HepG2 (cell line): ENCODE data around the gene PCNT. TPM values are rescaled to one million over a fixed set of nuclear protein-coding genes. Genes with fewer than 3 reads are reported as not detected.
A peak's percentile ranks its signal among the peaks of the same experiment; 100 is the strongest.

ENCODE experiments used
- ATAC-seq: fragments of 200-7000 bp; cut with Tn5 transposase; 3 replicates; pipeline ENCODE4 v1.9.1; 2020; ENCODE audit warnings: mild to moderate bottlenecking, moderate library complexity
- BruUV-seq: library from RNA; stranded (reverse); fragments of 400-500 nt; replicated peaks from 2 replicates; lab custom pipeline; 2021; lab: Mats Ljungman, UMichigan
- CTCF ChIA-PET: fragments of 300-600 bp; formaldehyde crosslinking; extraction: SDS; loops from one replicate; lab custom pipeline; 2021; ENCODE audit warnings: low total read pairs, inconsistent platforms, low intra/inter-chr PET ratio; lab: Yijun Ruan, JAX
- POLR2A ChIA-PET: fragments of 350-600 bp; sonication (Branson Sonifier 250); formaldehyde crosslinking; loops from one replicate; lab custom pipeline; 2020; ENCODE audit warnings: antibody characterized with exemption, inconsistent platforms; lab: Yijun Ruan, JAX
- DNase-seq: peaks from one replicate; pipeline ENCODE4 v3.0.0-alpha.2; 2015; ENCODE audit warnings: low spot score
- FAIRE-seq: peaks from 3 replicates; lab custom pipeline; 2011; peaks lifted over from hg19 to GRCh38; lab: Jason Lieb, UNC
- H2AFZ ChIP-seq: one replicate; pipeline ENCODE4 v1.6.1; 2011; ENCODE audit warnings: low read length, inconsistent platforms
- H3K27ac ChIP-seq: fragments of 300-600 bp; 3 replicates; pipeline ENCODE4 v1.8.0; 2011; ENCODE audit warnings: mixed run types, mild to moderate bottlenecking, mixed read lengths, low read length, inconsistent platforms; ENCODE audit not compliant: insufficient read depth; ENCODE audit errors: extremely low read length
- H3K27me3 ChIP-seq, 2 experiments: fragments of 200-600 bp in 1 of 2; 2 replicates in 1 of 2; 3 replicates in 1 of 2; pipeline versions ENCODE4 v1.6.0 to v1.8.0; 2011; ENCODE audit warnings: low read length in 2 of 2, mild to moderate bottlenecking in 2 of 2, moderate library complexity in 2 of 2, inconsistent platforms in 1 of 2; ENCODE audit not compliant: insufficient read depth in 2 of 2, control insufficient read depth in 1 of 2
- H3K36me3 ChIP-seq, 2 experiments: fragments of 200-600 bp in 1 of 2; replicated peaks in 1 of 2; 2 replicates in 1 of 2; 3 replicates in 1 of 2; pipeline versions ENCODE4 v1.5.1 to v1.8.0; 2011; ENCODE audit warnings: low read length in 2 of 2, inconsistent platforms in 1 of 2; ENCODE audit not compliant: insufficient read depth in 2 of 2, control insufficient read depth in 1 of 2
- H3K4me1 ChIP-seq: 2 replicates; pipeline ENCODE4 v1.5.1; 2012; ENCODE audit warnings: low read length, inconsistent platforms; ENCODE audit not compliant: insufficient read depth
- H3K4me2 ChIP-seq: 2 replicates; pipeline ENCODE4 v1.6.0; 2011; ENCODE audit warnings: low read depth, low read length, inconsistent platforms
- H3K4me3 ChIP-seq, 3 experiments: fragments of 200-600 bp in 1 of 3; sonication (generic), shearing (Covaris generic) in 1 of 3; replicated peaks in 1 of 3; 2 replicates each; pipeline ENCODE4 v1.5.1; 2011 to 2016; ENCODE audit warnings: low read length in 3 of 3, inconsistent platforms in 2 of 3, low read depth in 2 of 3, mild to moderate bottlenecking in 2 of 3, control low read depth in 1 of 3, mixed read lengths in 1 of 3; ENCODE audit not compliant: insufficient read depth in 1 of 3
- H3K79me2 ChIP-seq: one replicate; pipeline ENCODE4 v1.6.1; 2011; ENCODE audit warnings: low read length, inconsistent platforms; ENCODE audit not compliant: insufficient read depth
- H3K9ac ChIP-seq: 2 replicates; pipeline ENCODE4 v1.6.0; 2011; ENCODE audit warnings: mild to moderate bottlenecking, low read depth, low read length, inconsistent platforms; ENCODE audit not compliant: insufficient read depth
- H3K9me3 ChIP-seq: 2 replicates; pipeline ENCODE4 v1.5.1; 2012; ENCODE audit warnings: mild to moderate bottlenecking, low read length
- H4K20me1 ChIP-seq: 2 replicates; pipeline ENCODE4 v1.6.0; 2011; ENCODE audit warnings: inconsistent platforms, mild to moderate bottlenecking, low read length, moderate library complexity; ENCODE audit not compliant: insufficient read depth
- DNMT1 ChIP-seq: sonication (generic); formaldehyde crosslinking; IDR thresholded peaks from 2 replicates; pipeline ENCODE4 v1.5.1; 2020; ENCODE audit warnings: mild to moderate bottlenecking, missing genetic modification reagents
- FOXM1 ChIP-seq: sonication (generic); formaldehyde crosslinking; IDR thresholded peaks from 2 replicates; pipeline ENCODE4 v1.5.0; 2020; ENCODE audit warnings: missing genetic modification reagents
- GABPA ChIP-seq, 2 experiments: IDR thresholded peaks; 2 replicates each; pipeline ENCODE4 v1.6.1; 2011 to 2016; ENCODE audit warnings: low read depth in 2 of 2, low read length in 1 of 2, missing biosample characterization in 1 of 2, missing genetic modification characterization in 1 of 2
- HOXA9 ChIP-seq: sonication (generic); formaldehyde crosslinking; IDR thresholded peaks from 2 replicates; pipeline ENCODE4 v1.8.1; 2022; ENCODE audit warnings: missing genetic modification reagents, mild to moderate bottlenecking, moderate library complexity, borderline replicate concordance
- MTF2 ChIP-seq: sonication (generic); formaldehyde crosslinking; IDR thresholded peaks from 2 replicates; pipeline ENCODE4 v1.5.0; 2020; ENCODE audit warnings: missing genetic modification reagents, borderline replicate concordance
- NFE2 ChIP-seq: sonication (generic); formaldehyde crosslinking; IDR thresholded peaks from 2 replicates; pipeline ENCODE4 v1.4.0; 2020; ENCODE audit warnings: missing genetic modification reagents
- PAWR ChIP-seq: sonication (generic); formaldehyde crosslinking; IDR thresholded peaks from 2 replicates; pipeline ENCODE4 v1.4.0; 2020; ENCODE audit warnings: missing genetic modification reagents, mild to moderate bottlenecking, borderline replicate concordance
- U2AF1 ChIP-seq: fragments of 200-400 bp; formaldehyde crosslinking; optimal IDR thresholded peaks from 2 replicates; pipeline ENCODE3; 2017; ENCODE audit warnings: mild to moderate bottlenecking, low read depth, low read length
- ZNF136 ChIP-seq: sonication (generic); formaldehyde crosslinking; IDR thresholded peaks from 2 replicates; pipeline ENCODE4 v1.8.1; 2022; ENCODE audit warnings: low read depth, mild to moderate bottlenecking, moderate library complexity, missing genetic modification reagents
- ZNF441 ChIP-seq: sonication (generic); formaldehyde crosslinking; IDR thresholded peaks from 2 replicates; pipeline ENCODE4 v1.7.0; 2021; ENCODE audit warnings: missing genetic modification reagents, borderline replicate concordance
- ZNF766 ChIP-seq: sonication (generic); formaldehyde crosslinking; IDR thresholded peaks from 2 replicates; pipeline ENCODE4 v1.5.0; 2020; ENCODE audit warnings: missing genetic modification reagents, borderline replicate concordance
- ZNF773 ChIP-seq: sonication (generic); formaldehyde crosslinking; IDR thresholded peaks from 2 replicates; pipeline ENCODE4 v1.4.0; 2020; ENCODE audit warnings: missing genetic modification reagents, borderline replicate concordance
- WGBS: methylation state at CpG from one replicate; pipeline ENCODE4 v1.1.6; 2017; ENCODE audit warnings: low lambda C conversion rate; 5-methylcytosine and 5-hydroxymethylcytosine counted together
- in situ Hi-C: cut with HindIII; loops from 2 replicates; pipeline ENCODE4 v1.10.0; 2017; ENCODE audit warnings: low pct_unique_long_range_greater_than_20kb; ENCODE audit not compliant: extremely low pct_ligation_motif_present
- intact Hi-C: fragments of 100-400 bp; cut with micrococcal nuclease; formaldehyde crosslinking; loops from one replicate; pipeline ENCODE4 v1.10.0; 2022; ENCODE audit not compliant: unreplicated experiment
- polyA plus RNA-seq, 8 experiments: library from polyadenylated mRNA; depleted of rRNA in 3 of 8; stranded (reverse) in 7 of 8; unstranded in 1 of 8; fragments of >200 nt; fragmentation: Illumina TruSeq in 4 of 8; extraction: Trizol in 4 of 8; gene quantifications; 2 replicates each; pipeline versions ENCODE4 v1.2.1 to v1.2.3, GENCODE V29; 2011 to 2016; ENCODE audit warnings: low read depth in 4 of 8, missing spikeins in 1 of 8, mixed read lengths in 1 of 8; ENCODE audit not compliant: insufficient read depth in 1 of 8
- total RNA-seq, 5 experiments: library from RNA; depleted of rRNA; stranded (reverse); fragments of >200 nt; fragmentation: Illumina TruSeq; extraction: Trizol; gene quantifications; 2 replicates each; pipeline ENCODE4 v1.2.3, GENCODE V29; 2016; ENCODE audit warnings: low read depth in 1 of 5
- TF ChIP-seq, protein P1 (sequence below): IDR thresholded peaks from 2 replicates; pipeline ENCODE4 v1.6.1; 2012; ENCODE audit warnings: low read depth, low read length, improper control_type of control experiment
- TF ChIP-seq, protein P2 (sequence below): sonication (generic); formaldehyde crosslinking; conservative IDR thresholded peaks from 2 replicates; pipeline ENCODE4 v1.4.0; 2020; ENCODE audit warnings: missing genetic modification reagents

Gene PCNT
- total and polyA plus RNA-seq, 2 of the 13 experiments (the other 11 are each of a cell fraction or from before 2014, with no cell fraction given), result 5.6 to 12.4 TPM

DNA sequence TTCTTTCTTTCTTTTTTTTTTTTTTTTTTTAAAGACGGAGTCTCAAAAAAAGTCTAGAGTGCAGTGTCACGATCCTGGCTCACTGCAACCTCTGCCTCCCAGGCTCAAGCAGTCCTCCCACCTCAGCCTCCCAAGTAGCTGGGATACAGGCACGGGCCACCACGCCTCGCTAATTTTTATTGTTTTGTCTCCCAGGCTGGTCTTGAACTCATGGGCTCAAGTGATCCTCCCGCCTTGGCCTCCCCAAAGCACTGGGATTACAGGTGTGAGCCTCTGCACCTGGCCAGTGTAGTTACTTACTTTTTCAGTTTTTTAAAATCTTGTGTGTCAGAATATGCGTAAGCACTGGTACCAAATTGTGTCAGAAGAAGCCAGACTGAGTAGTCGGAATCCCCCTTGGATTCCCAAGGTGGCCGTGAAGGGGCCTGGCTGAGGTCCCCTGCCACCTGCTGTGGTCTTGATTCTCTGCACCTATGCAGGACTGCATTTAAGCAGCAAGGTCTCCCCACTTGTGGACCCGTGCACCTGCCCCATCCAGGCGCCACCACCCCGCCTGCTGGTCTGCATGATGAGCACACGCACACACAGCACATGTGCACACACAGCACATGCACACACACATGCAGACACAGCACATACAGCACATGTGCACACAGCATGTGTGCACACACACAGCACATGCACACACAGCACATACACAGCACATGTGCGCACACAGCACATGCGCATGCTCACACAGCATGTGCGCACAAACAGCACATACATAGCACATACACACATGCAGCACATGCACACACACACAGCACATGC, 47.5 kb downstream of the PCNT start:
- CTCF ChIA-PET, result no interaction called here
- no TSS peak for BruUV-seq
- no peak for ATAC-seq

DNA sequence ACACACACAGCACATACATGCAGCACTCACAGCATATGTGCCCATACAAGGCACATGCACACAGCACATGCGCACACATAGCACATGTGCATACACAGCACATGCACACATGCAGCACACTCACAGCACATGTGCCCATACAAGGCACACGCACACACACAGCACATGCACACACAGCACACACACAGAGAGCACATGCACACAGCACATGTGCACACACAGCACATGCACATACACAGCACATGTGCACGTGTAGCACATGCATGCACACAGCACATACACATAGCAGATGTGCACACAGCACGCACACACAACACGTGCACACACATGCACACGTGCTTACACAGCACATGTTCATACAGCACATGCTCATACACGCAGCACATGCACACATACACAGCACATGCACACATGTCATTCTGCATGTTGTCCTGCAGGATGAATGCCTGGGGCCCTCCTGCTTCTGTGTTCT, 48.1 kb downstream of the PCNT start:
- BruUV-seq, result no TSS peak
- Histone ChIP-seq H3K36me3 (peaks cover 16 to 37% of the 10 kb centered on the region in 2 experiments; a peak in 4 of 5 replicates), H3K9me3 (no peaks in the 10 kb centered on the region), H2AFZ (no peak overlapping the region), H3K27me3 (no peaks in the 10 kb centered on the region), H4K20me1 (no peaks in the 10 kb centered on the region), H3K27ac (no peak overlapping the region), H3K4me1 (no peaks in the 10 kb centered on the region), H3K9ac (no peak overlapping the region), H3K79me2 (peaks cover 4% of the 10 kb centered on the region), H3K4me3 (no peak overlapping the region), H3K4me2 (no peak overlapping the region)
- no peak for ATAC-seq
- FAIRE-seq, result no peak
- intact Hi-C loops (no loop called here), in situ Hi-C loops (no loop called here)
- ChIA-PET POLR2A (no interaction called here), CTCF (no interaction called here)
- DNase-seq, result no peak
- 100% methylated on average over 5 of the region's 7 CpGs for WGBS
- TF ChIP-seq FOXM1 (CRISPR knock-in tag) (no peak), PAWR (CRISPR knock-in tag) (no peak), ZNF773 (CRISPR knock-in tag) (no peak), ZNF441 (no peak), U2AF1 (no peak), DNMT1 (peak; percentile 69; the same call in 1 of the 2 replicates), MTF2 (no peak), HOXA9 (CRISPR knock-in tag) (0 out of 2 replicates have a peak, but pooled peaks have one; percentile 60), ZNF136 (CRISPR knock-in tag) (no peak), ZNF766 (CRISPR knock-in tag) (no peak)
- TF ChIP-seq, protein P1, sequence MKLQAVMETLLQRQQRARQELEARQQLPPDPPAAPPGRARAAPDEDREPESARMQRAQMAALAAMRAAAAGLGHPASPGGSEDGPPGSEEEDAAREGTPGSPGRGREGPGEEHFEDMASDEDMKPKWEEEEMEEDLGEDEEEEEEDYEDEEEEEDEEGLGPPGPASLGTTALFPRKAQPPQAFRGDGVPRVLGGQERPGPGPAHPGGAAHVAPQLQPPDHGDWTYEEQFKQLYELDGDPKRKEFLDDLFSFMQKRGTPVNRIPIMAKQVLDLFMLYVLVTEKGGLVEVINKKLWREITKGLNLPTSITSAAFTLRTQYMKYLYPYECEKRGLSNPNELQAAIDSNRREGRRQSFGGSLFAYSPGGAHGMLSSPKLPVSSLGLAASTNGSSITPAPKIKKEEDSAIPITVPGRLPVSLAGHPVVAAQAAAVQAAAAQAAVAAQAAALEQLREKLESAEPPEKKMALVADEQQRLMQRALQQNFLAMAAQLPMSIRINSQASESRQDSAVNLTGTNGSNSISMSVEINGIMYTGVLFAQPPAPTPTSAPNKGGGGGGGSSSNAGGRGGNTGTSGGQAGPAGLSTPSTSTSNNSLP, result no peak
- TF ChIP-seq, protein P2, sequence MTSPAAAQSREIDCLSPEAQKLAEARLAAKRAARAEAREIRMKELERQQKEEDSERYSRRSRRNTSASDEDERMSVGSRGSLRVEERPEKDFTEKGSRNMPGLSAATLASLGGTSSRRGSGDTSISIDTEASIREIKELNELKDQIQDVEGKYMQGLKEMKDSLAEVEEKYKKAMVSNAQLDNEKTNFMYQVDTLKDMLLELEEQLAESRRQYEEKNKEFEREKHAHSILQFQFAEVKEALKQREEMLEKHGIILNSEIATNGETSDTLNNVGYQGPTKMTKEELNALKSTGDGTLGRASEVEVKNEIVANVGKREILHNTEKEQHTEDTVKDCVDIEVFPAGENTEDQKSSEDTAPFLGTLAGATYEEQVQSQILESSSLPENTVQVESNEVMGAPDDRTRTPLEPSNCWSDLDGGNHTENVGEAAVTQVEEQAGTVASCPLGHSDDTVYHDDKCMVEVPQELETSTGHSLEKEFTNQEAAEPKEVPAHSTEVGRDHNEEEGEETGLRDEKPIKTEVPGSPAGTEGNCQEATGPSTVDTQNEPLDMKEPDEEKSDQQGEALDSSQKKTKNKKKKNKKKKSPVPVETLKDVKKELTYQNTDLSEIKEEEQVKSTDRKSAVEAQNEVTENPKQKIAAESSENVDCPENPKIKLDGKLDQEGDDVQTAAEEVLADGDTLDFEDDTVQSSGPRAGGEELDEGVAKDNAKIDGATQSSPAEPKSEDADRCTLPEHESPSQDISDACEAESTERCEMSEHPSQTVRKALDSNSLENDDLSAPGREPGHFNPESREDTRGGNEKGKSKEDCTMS (CRISPR knock-in tag), result no peak

More for the DNA sequence above, 47.5 kb downstream of the PCNT start:
- 97% methylated on average over 13 of the region's 16 CpGs for WGBS
- Histone ChIP-seq H3K9ac (no peak overlapping the region), H3K27ac (no peak overlapping the region), H3K4me2 (no peak overlapping the region), H3K27me3 (no peaks in the 10 kb centered on the region), H3K4me1 (no peaks in the 10 kb centered on the region), H2AFZ (no peak overlapping the region), H4K20me1 (no peaks in the 10 kb centered on the region), H3K4me3 (no peak overlapping the region), H3K36me3 (peaks cover 20 to 41% of the 10 kb centered on the region in 2 experiments; a peak in 4 of 5 replicates), H3K9me3 (no peaks in the 10 kb centered on the region), H3K79me2 (peaks cover 4% of the 10 kb centered on the region)
- in situ Hi-C loops (no loop called here), intact Hi-C loops (no loop called here)
- DNase-seq (no peak), FAIRE-seq (no peak)
- POLR2A ChIA-PET, result no interaction called here
- TF ChIP-seq GABPA (IDR thresholded peaks at IDR 0.05; ENCODE audit: low read depth, low read length), result 0 out of 2 replicates have a peak, but pooled peaks have one; percentile 4
- no peak for TF ChIP-seq GABPA (CRISPR knock-in tag; IDR thresholded peaks at IDR 0.05; ENCODE audit: low read depth)
- no peak for TF ChIP-seq NFE2 (CRISPR knock-in tag)
